C4-2B (cell line): ENCODE results near the gene COL23A1.
"Not testable (repeated sequence)": the region's sequence is repeated elsewhere in the genome, so short reads cannot be mapped to it uniquely, and the experiment has no call there.

Source experiments
- H3K27ac ChIP-seq: fragments of 450-650 bp; 2 replicates; pipeline ENCODE4 v1.5.1; 2017
- ZFX ChIP-seq: fragments of 450-650 bp; IDR thresholded peaks from 2 replicates; pipeline ENCODE4 v1.6.1; 2017
- TF ChIP-seq, protein P1 (sequence below): fragments of 450-650 bp; conservative IDR thresholded peaks from 2 replicates; pipeline ENCODE4 v1.5.1; 2017; ENCODE audit warnings: mild to moderate bottlenecking

The COL23A1 gene

GRCh38 chr5:178230879-178231538 lies 359.2 kb downstream of the COL23A1 start:
- peak overlapping the region; percentile 88 for H3K27ac ChIP-seq
- TF ChIP-seq ZFX = no peak
- TF ChIP-seq, protein P1, sequence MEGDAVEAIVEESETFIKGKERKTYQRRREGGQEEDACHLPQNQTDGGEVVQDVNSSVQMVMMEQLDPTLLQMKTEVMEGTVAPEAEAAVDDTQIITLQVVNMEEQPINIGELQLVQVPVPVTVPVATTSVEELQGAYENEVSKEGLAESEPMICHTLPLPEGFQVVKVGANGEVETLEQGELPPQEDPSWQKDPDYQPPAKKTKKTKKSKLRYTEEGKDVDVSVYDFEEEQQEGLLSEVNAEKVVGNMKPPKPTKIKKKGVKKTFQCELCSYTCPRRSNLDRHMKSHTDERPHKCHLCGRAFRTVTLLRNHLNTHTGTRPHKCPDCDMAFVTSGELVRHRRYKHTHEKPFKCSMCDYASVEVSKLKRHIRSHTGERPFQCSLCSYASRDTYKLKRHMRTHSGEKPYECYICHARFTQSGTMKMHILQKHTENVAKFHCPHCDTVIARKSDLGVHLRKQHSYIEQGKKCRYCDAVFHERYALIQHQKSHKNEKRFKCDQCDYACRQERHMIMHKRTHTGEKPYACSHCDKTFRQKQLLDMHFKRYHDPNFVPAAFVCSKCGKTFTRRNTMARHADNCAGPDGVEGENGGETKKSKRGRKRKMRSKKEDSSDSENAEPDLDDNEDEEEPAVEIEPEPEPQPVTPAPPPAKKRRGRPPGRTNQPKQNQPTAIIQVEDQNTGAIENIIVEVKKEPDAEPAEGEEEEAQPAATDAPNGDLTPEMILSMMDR = no peak

GRCh38 chr5:178229861-178230260 lies 360.3 kb downstream of the COL23A1 start:
- no peak overlapping the region for H3K27ac ChIP-seq
- TF ChIP-seq, protein P1 = no peak
- no peak for TF ChIP-seq ZFX

- not testable (repeated sequence) for H3K27ac ChIP-seq
Observed at GRCh38 chr5:178229111-178229510, 361.1 kb downstream of the COL23A1 start.

DNA sequence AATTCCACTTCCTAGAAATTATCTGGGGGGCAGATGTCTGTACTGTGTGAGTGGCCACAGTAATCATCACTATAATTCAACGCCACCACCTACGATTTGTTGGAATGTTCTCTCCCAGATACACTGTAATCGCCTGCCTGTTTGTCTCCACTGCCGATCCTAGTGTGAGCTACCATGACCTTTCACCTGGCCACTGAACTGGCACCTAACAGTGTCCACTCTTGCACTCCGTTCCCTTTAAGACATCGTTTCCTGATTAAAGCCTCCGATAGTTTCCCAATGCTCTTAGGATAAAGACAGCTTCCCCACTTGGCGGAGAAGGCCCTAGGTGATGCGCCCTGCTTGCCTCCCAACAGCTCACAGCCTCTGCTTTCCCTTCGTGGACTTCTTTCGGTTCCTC lies 361.6 kb downstream of the COL23A1 start:
- H3K27ac ChIP-seq = no peak overlapping the region
- TF ChIP-seq, protein P1 = no peak
- no peak for TF ChIP-seq ZFX

- TF ChIP-seq ZFX = no peak
- TF ChIP-seq, protein P1 = no peak
- no peak overlapping the region for H3K27ac ChIP-seq
Observed at GRCh38 chr5:178227929-178228328, 362.3 kb downstream of the COL23A1 start.

- no peak overlapping the region for H3K27ac ChIP-seq
Observed at GRCh38 chr5:178227138-178227659, 363.0 kb downstream of the COL23A1 start.

GRCh38 chr5:178225174-178225573 lies 365.0 kb downstream of the COL23A1 start:
- TF ChIP-seq ZFX = no peak
- TF ChIP-seq, protein P1 = no peak
- no peak overlapping the region for H3K27ac ChIP-seq

More at GRCh38 chr5:178227138-178227659, 363.0 kb downstream of the COL23A1 start:
- TF ChIP-seq, protein P1 = no peak
- TF ChIP-seq ZFX = no peak

GRCh38 chr5:178224403-178224802 lies 365.8 kb downstream of the COL23A1 start:
- TF ChIP-seq ZFX = no peak
- TF ChIP-seq, protein P1 = no peak
- no peak overlapping the region for H3K27ac ChIP-seq
